ENCODE measurements around the gene SUMO4. TPM values are rescaled to one million over a fixed set of nuclear protein-coding genes. Genes with fewer than 3 reads are reported as not detected.

The SUMO4 gene
- total and polyA plus RNA-seq, 9 of the 15 experiments (the other 6 are each of a cell fraction or from before 2014, with no cell fraction given), result 0.20 to 1.9 (median 0.50) TPM; not detected in 2

DNA sequence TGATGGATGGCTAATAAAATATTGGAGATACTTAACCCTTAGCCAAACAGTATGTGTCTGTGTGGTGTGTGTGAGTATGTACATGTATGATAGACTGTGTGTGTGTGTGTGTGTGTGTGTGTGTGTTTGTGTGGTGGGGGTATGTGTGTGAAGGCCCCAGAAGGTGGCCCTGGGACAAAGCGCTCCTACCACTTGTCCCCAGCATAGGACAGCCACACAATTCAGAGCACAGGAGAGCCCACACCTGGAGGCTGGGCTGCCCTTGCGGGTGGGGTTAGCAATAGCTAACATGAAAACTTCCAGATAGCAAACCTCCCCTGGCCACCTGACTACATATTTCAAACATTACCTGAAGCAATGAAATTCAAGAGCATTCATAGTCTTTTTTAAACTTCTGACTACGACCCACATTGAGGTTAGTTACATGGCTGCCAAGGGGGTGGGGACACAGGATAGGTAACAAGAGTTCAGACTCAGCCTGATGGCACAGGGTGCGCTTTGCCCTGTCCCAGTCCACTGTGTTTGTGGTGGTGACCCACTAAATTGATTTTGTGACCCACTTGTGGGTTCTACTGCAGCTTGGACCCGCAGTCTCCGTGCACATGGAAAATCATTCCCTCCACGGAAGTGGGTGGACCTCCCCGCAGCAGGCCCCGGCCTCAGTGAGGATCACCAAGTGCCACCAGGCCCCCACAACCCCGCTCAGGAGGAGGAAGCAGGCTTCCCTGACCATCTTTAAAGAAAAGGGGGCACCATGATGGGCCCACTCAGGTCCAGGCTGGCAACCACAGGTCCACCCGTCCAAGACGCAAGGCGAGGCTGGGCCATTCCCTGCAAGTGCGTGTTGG is 50.0 kb downstream of the SUMO4 start (continued):
- TF ChIP-seq, protein P1, sequence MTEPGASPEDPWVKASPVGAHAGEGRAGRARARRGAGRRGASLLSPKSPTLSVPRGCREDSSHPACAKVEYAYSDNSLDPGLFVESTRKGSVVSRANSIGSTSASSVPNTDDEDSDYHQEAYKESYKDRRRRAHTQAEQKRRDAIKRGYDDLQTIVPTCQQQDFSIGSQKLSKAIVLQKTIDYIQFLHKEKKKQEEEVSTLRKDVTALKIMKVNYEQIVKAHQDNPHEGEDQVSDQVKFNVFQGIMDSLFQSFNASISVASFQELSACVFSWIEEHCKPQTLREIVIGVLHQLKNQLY (CRISPR knock-in tag; conservative IDR thresholded peaks at IDR 0.05), result no peak
- TF ChIP-seq ETV5 (CRISPR knock-in tag; IDR thresholded peaks at IDR 0.05; ENCODE audit: low read depth), result no peak
- no peak for TF ChIP-seq YY1 (IDR thresholded peaks at IDR 0.05; ENCODE audit: borderline replicate concordance in 1 of 3, control insufficient read depth in 1 of 3, extremely low read depth in 1 of 3, insufficient read depth in 3 of 3, insufficient read length in 1 of 3, insufficient replicate concordance in 2 of 3, low read depth in 1 of 3, low read length in 2 of 3)
- TF ChIP-seq ZNF586 (CRISPR knock-in tag; conservative IDR thresholded peaks at IDR 0.05), result no peak
- TF ChIP-seq, protein P2, sequence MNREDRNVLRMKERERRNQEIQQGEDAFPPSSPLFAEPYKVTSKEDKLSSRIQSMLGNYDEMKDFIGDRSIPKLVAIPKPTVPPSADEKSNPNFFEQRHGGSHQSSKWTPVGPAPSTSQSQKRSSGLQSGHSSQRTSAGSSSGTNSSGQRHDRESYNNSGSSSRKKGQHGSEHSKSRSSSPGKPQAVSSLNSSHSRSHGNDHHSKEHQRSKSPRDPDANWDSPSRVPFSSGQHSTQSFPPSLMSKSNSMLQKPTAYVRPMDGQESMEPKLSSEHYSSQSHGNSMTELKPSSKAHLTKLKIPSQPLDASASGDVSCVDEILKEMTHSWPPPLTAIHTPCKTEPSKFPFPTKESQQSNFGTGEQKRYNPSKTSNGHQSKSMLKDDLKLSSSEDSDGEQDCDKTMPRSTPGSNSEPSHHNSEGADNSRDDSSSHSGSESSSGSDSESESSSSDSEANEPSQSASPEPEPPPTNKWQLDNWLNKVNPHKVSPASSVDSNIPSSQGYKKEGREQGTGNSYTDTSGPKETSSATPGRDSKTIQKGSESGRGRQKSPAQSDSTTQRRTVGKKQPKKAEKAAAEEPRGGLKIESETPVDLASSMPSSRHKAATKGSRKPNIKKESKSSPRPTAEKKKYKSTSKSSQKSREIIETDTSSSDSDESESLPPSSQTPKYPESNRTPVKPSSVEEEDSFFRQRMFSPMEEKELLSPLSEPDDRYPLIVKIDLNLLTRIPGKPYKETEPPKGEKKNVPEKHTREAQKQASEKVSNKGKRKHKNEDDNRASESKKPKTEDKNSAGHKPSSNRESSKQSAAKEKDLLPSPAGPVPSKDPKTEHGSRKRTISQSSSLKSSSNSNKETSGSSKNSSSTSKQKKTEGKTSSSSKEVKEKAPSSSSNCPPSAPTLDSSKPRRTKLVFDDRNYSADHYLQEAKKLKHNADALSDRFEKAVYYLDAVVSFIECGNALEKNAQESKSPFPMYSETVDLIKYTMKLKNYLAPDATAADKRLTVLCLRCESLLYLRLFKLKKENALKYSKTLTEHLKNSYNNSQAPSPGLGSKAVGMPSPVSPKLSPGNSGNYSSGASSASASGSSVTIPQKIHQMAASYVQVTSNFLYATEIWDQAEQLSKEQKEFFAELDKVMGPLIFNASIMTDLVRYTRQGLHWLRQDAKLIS (CRISPR knock-in tag; IDR thresholded peaks at IDR 0.05), result no peak
- no peak for TF ChIP-seq FOXJ2 (tag; IDR thresholded peaks at IDR 0.05)
- TF ChIP-seq, protein P3, sequence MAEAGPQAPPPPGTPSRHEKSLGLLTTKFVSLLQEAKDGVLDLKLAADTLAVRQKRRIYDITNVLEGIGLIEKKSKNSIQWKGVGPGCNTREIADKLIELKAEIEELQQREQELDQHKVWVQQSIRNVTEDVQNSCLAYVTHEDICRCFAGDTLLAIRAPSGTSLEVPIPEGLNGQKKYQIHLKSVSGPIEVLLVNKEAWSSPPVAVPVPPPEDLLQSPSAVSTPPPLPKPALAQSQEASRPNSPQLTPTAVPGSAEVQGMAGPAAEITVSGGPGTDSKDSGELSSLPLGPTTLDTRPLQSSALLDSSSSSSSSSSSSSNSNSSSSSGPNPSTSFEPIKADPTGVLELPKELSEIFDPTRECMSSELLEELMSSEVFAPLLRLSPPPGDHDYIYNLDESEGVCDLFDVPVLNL (CRISPR knock-in tag; IDR thresholded peaks at IDR 0.05; ENCODE audit: low read depth), result no peak
- TF ChIP-seq DEAF1 (CRISPR knock-in tag; IDR thresholded peaks at IDR 0.05), result no peak
- no peak for TF ChIP-seq ZNF398 (CRISPR knock-in tag; IDR thresholded peaks at IDR 0.05)
- no peak for TF ChIP-seq GTF2E2 (tag; IDR thresholded peaks at IDR 0.05)

Measured in K562 (cell line).